Cerebellar nuclear complex (tissue), 1 donor: ENCODE results near the gene EXOC4.
"Not testable (repeated sequence)": the region's sequence is repeated elsewhere in the genome, so short reads cannot be mapped to it uniquely, and the experiment has no call there.

Source experiments
- DNase-seq, 2 experiments: peaks; one replicate each; lab custom pipeline; 2025; lab: John Stamatoyannopoulos, UW

EXOC4 gene

GRCh38 chr7:133751079-133751478, 498.2 kb downstream of the EXOC4 start:
- DNase-seq: no peak

- no peak for DNase-seq
Measured at GRCh38 chr7:133753513-133753912, 500.6 kb downstream of the EXOC4 start.

GRCh38 chr7:133754708-133755107, 501.8 kb downstream of the EXOC4 start:
- no peak for DNase-seq

- DNase-seq: no peak
Measured at GRCh38 chr7:133755901-133756300, 503.0 kb downstream of the EXOC4 start.

GRCh38 chr7:133761443-133761842, 508.6 kb downstream of the EXOC4 start:
- DNase-seq: no peak

- no peak for DNase-seq
Measured at GRCh38 chr7:133763076-133763640, 510.3 kb downstream of the EXOC4 start.

- no peak for DNase-seq
Measured at GRCh38 chr7:133769668-133770067, 516.8 kb downstream of the EXOC4 start.

GRCh38 chr7:133770863-133771492, 518.1 kb downstream of the EXOC4 start:
- DNase-seq: no peak

GRCh38 chr7:133771788-133772419, 519.0 kb downstream of the EXOC4 start:
- no peak for DNase-seq

- DNase-seq: no peak
Measured at GRCh38 chr7:133773601-133774000, 520.7 kb downstream of the EXOC4 start.

GRCh38 chr7:133775201-133775600, 522.3 kb downstream of the EXOC4 start:
- DNase-seq: no peak

- no peak for DNase-seq
Measured at GRCh38 chr7:133776266-133776665, 523.4 kb downstream of the EXOC4 start.

- no peak for DNase-seq
Measured at GRCh38 chr7:133777701-133778100, 524.8 kb downstream of the EXOC4 start.

- no peak for DNase-seq
Measured at GRCh38 chr7:133778472-133778871, 525.6 kb downstream of the EXOC4 start.

- DNase-seq: not testable (repeated sequence)
Measured at GRCh38 chr7:133779538-133779937, 526.7 kb downstream of the EXOC4 start.

GRCh38 chr7:133780912-133781311, 528.0 kb downstream of the EXOC4 start:
- DNase-seq: no peak

- DNase-seq: no peak
Measured at GRCh38 chr7:133781486-133782090, 528.7 kb downstream of the EXOC4 start.

- DNase-seq: no peak
Measured at GRCh38 chr7:133782470-133782869, 529.6 kb downstream of the EXOC4 start.

- DNase-seq: no peak
Measured at GRCh38 chr7:133783276-133783675, 530.4 kb downstream of the EXOC4 start.

- no peak for DNase-seq
Measured at GRCh38 chr7:133784486-133785001, 531.7 kb downstream of the EXOC4 start.

- DNase-seq: no peak
Measured at GRCh38 chr7:133786401-133786937, 533.6 kb downstream of the EXOC4 start.

GRCh38 chr7:133789974-133790373, 537.1 kb downstream of the EXOC4 start:
- no peak for DNase-seq

GRCh38 chr7:133790911-133791310, 538.0 kb downstream of the EXOC4 start:
- DNase-seq: no peak
